SW480 (cell line): Measurements from ENCODE around the gene CEACAM5.

Experiments
- DNase-seq: peaks from one replicate; pipeline ENCODE4 v3.0.0-alpha.2; 2016; ENCODE audit warnings: low spot score

CEACAM5 gene

DNA sequence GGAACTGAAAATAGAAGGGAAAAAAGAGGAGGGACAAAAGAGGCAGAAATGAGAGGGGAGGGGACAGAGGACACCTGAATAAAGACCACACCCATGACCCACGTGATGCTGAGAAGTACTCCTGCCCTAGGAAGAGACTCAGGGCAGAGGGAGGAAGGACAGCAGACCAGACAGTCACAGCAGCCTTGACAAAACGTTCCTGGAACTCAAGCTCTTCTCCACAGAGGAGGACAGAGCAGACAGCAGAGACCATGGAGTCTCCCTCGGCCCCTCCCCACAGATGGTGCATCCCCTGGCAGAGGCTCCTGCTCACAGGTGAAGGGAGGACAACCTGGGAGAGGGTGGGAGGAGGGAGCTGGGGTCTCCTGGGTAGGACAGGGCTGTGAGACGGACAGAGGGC, at the start of gene CEACAM5:
Gene CEACAM5 (plus strand): TSS at position 146 of the 400 bp plus-strand sequence. CDS start 106 bp downstream, at position 252.
- DNase-seq, result peak; percentile 30

DNA sequence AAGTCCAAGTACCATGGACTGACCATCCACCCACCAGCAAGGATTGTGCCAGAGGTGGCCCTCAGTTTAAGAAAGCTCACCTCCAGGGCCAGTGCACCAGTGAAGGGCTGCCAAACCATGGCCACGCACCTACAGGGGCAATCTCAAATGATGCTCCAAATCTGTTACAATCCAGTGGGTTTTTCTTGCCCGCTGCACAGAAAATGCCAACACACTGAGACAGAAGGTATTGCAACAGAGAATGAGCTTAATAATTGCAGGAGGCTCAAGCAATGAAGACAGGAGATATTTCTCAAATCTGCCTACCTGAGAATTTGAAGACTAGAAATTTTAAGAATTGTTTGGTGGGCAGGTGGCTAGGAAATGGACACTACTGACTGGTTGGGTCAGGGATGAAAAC, 42.4 kb upstream of the CEACAM5 start:
- no peak for DNase-seq

DNA sequence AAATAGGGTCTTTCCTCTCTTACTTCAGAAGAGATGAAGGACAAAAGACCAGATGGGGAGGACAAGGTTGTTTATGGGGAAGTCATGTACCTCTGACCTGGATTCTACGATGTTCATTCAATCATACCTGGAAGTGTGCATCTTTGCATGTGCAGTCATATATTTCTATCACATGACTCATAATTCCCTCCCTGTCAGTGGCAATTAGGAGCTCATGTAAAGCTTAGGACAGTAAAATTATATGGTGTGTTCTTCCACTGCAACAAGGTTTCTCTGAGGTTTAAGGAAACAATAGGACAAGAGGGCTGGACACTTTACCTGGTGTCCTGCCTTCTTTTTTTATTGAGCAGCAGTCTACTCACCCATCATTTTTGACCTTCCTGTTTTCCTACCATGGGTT, 40.1 kb upstream of the CEACAM5 start:
- DNase-seq, result no peak

DNA sequence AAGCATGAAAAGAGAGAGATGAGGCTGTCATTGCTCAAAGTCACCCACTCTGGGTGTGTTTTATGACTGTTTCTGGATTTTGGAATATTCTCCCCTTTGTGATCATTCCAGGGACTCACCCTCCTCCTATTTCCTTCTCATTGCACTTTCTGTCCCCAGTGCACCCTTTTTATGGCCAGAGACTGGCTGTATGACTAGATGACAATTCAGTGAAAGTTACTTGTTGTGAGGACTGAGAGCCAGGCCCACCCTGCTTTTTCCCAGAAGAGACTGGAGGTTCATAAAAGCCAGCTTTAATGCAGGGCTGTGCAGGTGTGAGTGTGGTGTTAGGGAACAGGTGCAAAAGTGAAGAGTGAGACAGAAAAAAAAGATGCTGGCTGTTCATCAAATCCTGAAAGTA, 37.7 kb upstream of the CEACAM5 start:
- no peak for DNase-seq

DNA sequence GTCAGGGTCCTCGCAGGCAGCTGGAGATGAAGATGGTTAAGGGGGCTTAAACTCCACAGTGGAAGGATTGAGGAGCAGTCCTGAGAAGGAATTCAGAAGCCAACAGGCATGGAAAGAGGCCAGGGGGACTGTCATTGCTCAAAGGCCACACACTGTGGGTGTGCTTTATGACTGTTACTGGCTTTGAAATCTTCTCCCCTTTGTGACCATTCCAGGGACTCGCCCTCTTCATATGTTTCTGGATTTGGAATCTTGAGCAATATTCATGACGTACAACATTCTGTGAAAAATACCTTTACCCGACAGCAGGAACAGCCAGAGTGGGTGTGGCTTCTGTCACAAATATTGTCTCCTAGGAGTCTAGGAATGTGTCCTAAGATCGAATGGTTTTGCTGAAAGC, 36.9 kb upstream of the CEACAM5 start:
- no peak for DNase-seq

DNA sequence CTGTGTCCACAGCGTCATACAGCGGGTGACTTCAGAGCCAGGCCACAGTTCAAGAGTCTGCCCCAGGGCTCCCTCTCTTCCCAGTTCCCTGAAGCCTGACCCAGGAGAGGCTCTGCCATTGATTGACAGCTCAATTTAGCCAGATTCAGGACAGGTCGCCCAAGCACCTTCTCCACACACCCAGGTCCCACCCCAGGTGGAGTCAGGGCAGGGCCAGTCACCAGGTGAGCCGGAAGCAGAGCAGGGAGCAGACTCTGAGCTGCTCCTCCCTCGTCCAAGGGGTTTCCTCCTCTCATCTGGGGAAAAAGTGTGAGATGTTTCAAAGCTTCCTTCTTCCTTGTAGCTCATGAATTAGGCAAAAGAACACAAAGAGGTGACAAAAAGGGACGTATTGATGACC, 26.0 kb upstream of the CEACAM5 start:
- no peak for DNase-seq

DNA sequence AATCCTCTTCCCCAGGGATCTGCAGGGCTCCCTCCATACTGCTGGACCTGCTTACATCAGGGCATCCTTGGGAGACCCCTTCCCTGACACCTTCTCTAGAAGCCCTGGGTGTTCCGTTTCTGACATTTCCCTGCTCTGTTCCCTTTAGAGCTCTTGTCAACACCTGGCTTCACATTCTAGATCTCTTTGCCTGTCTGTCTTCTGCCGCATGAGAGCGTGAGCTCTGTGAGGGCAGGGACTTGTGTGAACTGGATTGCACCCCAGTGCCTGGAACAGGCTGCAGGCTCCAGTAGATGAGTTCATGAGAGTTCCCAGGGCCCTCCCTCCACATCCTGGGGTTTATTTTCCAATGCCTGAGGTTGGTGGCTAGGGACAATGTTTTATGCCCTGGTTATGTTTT, 21.0 kb upstream of the CEACAM5 start:
- no peak for DNase-seq

DNA sequence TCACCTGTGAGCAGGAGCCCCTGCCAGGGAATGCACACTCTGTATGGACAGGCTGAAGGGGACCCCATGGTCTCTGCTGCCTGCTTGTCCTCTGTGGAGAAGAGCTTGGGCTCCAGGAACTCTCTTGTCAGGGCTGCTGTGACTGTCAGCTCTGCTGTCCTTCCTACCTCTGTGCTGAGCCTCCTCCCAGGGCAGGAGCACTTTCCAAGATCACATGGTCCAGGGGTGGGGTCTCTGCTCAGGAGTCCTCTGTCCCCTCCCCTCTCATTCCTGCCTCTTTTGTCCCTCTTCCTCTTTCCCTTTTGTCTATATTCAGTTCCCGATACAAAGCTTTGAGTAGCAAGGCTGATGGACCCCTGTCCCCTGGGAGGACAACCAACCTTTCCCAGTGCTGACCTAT, 20.3 kb upstream of the CEACAM5 start, which contains the start of gene CEACAM7:
Gene CEACAM7 (minus strand): TSS at position 173 of the 400 bp plus-strand sequence. CDS start 105 bp downstream, at position 68.
- no peak for DNase-seq

DNA sequence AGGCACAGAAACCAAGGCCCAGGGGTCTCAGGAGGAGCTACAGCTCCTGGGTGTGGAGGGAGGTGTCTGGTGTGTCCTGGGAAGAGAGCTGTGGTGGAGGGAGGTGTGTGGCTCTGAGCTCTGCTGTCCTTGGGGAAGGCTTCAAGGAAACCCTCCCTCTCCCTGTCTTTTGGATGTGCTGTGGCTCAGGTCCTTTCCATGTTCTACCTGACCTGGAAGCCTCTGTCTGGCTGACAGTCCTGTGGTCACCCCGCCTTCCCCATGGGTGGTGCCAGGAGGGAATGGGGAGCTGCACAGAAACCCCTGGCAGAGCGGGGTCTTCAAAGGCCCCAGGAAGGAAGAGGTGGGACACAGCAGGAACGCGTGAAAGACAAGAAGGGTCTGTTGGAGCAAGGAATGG, 19.7 kb upstream of the CEACAM5 start:
- DNase-seq, result no peak

DNA sequence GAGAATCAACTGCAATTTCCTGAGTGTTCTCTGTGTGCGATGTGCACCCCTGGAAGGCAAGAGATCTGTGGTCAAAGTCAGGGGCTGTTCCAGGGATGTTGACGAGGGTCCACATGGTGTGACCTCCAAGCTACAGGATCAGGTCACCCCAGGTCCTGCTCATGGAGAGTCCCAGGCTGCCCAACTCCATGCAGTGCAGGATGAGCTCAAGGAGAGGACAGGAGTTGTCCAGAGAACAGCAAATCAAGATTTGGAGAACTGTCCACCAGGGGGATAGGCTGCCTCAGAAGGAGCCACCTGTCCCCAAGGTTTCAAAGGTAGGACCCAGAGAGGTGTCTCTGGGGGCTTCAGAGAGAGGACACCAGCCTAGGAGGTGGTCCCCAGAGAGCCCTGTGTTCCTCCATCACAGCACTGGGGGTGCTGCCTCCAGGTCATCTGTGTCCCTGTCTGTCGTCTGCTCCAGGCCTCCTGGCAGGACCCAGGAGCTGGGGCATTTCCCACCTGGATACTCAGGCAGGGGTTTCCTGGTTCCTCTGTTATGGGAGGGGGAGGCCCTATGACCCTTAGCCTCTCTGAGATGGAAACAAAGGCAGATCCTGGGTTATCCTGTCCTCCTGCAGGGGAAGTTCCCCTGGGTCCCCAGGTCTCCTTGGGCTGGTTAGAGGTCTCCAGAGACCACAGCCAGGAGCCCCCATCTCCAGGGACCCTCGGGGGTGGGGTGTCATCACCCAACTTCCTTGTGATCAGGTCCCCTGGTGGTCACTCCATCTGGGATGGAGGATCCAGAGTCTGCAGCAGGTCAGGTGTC, 18.2 kb upstream of the CEACAM5 start:
- DNase-seq, result no peak

DNA sequence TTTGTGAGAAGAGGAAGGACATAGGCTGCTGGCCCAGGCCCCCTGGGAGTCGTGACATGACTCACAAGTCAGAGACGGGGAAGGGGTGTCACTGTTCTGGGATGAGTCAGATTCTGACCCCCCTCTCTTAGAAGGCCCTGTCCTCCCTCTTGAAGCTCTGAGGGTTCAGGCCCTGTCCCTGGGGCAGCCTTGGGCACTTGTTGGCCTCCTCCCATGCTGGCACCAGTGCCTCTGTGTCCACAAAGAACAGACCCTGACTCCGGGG, 17.7 kb upstream of the CEACAM5 start:
- no peak for DNase-seq

DNA sequence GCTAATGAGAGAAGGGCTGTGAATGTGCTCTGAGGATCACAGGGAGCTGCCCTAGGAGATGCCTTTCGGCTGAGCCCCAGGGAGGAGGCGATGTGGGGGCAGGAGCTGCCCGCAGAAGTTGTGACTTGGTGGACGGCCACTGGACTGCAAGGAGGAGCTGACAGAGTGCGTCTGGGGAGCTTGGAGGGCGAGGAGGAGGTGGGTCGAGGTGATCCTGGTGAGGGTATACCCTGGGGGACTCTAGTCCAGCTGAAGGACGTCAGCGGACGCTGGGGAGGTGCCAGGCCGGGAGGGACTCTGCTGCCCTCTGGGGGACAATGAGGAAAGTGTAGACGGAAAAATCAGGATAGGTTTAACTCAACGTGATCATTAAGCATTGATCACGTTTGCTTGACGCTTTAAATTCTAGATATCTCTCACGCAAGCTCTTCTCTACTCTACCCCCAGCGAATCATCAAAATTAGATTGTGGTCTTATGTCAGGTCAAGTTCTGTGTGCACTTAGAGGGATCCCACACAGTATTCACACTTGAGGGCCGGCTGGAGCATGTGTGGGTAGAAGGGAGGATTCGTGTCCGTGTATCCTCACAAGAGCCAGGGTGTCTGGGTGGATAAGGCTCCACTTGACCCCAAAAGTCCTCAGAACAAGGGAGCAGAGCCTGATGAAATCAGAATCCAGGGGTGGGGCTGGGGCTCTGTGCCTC, 17.0 kb upstream of the CEACAM5 start:
- DNase-seq, result peak; percentile 20

DNA sequence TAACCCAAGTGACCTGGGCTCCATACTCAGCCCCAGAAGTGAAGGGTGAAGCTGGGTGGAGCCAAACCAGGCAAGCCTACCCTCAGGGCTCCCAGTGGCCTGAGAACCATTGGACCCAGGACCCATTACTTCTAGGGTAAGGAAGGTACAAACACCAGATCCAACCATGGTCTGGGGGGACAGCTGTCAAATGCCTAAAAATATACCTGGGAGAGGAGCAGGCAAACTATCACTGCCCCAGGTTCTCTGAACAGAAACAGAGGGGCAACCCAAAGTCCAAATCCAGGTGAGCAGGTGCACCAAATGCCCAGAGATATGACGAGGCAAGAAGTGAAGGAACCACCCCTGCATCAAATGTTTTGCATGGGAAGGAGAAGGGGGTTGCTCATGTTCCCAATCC, 14.2 kb upstream of the CEACAM5 start:
- DNase-seq, result no peak

DNA sequence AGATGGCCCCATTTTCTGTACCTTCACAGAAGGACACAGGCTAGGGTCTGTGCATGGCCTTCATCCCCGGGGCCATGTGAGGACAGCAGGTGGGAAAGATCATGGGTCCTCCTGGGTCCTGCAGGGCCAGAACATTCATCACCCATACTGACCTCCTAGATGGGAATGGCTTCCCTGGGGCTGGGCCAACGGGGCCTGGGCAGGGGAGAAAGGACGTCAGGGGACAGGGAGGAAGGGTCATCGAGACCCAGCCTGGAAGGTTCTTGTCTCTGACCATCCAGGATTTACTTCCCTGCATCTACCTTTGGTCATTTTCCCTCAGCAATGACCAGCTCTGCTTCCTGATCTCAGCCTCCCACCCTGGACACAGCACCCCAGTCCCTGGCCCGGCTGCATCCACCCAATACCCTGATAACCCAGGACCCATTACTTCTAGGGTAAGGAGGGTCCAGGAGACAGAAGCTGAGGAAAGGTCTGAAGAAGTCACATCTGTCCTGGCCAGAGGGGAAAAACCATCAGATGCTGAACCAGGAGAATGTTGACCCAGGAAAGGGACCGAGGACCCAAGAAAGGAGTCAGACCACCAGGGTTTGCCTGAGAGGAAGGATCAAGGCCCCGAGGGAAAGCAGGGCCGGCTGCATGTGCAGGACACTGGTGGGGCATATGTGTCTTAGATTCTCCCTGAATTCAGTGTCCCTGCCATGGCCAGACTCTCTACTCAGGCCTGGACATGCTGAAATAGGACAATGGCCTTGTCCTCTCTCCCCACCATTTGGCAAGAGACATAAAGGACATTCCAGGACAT, 13.4 kb upstream of the CEACAM5 start:
- no peak for DNase-seq

DNA sequence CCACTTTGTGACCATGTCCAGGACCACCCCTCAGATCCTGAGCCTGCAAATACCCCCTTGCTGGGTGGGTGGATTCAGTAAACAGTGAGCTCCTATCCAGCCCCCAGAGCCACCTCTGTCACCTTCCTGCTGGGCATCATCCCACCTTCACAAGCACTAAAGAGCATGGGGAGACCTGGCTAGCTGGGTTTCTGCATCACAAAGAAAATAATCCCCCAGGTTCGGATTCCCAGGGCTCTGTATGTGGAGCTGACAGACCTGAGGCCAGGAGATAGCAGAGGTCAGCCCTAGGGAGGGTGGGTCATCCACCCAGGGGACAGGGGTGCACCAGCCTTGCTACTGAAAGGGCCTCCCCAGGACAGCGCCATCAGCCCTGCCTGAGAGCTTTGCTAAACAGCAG, 12.7 kb upstream of the CEACAM5 start:
- DNase-seq, result no peak

DNA sequence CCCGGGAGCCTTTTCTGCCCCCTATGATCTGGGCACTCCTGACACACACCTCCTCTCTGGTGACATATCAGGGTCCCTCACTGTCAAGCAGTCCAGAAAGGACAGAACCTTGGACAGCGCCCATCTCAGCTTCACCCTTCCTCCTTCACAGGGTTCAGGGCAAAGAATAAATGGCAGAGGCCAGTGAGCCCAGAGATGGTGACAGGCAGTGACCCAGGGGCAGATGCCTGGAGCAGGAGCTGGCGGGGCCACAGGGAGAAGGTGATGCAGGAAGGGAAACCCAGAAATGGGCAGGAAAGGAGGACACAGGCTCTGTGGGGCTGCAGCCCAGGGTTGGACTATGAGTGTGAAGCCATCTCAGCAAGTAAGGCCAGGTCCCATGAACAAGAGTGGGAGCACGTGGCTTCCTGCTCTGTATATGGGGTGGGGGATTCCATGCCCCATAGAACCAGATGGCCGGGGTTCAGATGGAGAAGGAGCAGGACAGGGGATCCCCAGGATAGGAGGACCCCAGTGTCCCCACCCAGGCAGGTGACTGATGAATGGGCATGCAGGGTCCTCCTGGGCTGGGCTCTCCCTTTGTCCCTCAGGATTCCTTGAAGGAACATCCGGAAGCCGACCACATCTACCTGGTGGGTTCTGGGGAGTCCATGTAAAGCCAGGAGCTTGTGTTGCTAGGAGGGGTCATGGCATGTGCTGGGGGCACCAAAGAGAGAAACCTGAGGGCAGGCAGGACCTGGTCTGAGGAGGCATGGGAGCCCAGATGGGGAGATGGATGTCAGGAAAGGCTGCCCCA, 11.8 kb upstream of the CEACAM5 start:
- no peak for DNase-seq

DNA sequence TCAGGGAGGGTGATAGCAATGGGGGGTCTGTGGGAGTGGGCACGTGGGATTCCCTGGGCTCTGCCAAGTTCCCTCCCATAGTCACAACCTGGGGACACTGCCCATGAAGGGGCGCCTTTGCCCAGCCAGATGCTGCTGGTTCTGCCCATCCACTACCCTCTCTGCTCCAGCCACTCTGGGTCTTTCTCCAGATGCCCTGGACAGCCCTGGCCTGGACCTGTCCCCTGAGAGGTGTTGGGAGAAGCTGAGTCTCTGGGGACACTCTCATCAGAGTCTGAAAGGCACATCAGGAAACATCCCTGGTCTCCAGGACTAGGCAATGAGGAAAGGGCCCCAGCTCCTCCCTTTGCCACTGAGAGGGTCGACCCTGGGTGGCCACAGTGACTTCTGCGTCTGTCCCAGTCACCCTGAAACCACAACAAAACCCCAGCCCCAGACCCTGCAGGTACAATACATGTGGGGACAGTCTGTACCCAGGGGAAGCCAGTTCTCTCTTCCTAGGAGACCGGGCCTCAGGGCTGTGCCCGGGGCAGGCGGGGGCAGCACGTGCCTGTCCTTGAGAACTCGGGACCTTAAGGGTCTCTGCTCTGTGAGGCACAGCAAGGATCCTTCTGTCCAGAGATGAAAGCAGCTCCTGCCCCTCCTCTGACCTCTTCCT, 11.1 kb upstream of the CEACAM5 start:
- DNase-seq, result no peak

DNA sequence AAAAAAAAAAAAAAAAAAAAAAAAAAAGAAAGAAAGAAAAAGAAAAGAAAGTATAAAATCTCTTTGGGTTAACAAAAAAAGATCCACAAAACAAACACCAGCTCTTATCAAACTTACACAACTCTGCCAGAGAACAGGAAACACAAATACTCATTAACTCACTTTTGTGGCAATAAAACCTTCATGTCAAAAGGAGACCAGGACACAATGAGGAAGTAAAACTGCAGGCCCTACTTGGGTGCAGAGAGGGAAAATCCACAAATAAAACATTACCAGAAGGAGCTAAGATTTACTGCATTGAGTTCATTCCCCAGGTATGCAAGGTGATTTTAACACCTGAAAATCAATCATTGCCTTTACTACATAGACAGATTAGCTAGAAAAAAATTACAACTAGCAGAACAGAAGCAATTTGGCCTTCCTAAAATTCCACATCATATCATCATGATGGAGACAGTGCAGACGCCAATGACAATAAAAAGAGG, 9.6 kb upstream of the CEACAM5 start:
- no peak for DNase-seq

DNA sequence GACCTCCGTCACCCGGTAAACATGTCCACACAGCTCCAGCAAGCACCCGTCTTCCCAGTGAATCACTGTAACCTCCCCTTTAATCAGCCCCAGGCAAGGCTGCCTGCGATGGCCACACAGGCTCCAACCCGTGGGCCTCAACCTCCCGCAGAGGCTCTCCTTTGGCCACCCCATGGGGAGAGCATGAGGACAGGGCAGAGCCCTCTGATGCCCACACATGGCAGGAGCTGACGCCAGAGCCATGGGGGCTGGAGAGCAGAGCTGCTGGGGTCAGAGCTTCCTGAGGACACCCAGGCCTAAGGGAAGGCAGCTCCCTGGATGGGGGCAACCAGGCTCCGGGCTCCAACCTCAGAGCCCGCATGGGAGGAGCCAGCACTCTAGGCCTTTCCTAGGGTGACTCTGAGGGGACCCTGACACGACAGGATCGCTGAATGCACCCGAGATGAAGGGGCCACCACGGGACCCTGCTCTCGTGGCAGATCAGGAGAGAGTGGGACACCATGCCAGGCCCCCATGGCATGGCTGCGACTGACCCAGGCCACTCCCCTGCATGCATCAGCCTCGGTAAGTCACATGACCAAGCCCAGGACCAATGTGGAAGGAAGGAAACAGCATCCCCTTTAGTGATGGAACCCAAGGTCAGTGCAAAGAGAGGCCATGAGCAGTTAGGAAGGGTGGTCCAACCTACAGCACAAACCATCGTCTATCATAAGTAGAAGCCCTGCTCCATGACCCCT, 9.0 kb upstream of the CEACAM5 start:
- DNase-seq, result no peak

DNA sequence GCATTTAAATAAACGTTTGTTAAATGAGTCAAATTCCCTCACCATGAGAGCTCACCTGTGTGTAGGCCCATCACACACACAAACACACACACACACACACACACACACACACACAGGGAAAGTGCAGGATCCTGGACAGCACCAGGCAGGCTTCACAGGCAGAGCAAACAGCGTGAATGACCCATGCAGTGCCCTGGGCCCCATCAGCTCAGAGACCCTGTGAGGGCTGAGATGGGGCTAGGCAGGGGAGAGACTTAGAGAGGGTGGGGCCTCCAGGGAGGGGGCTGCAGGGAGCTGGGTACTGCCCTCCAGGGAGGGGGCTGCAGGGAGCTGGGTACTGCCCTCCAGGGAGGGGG, 8.5 kb upstream of the CEACAM5 start:
- no peak for DNase-seq
